Measurements from ENCODE around the gene PLAGL1.
A peak's percentile ranks its signal among the peaks of the same experiment; 100 is the strongest.
"Not testable (repeated sequence)": the region's sequence is repeated elsewhere in the genome, so short reads cannot be mapped to it uniquely, and the experiment has no call there.

The PLAGL1 gene

GRCh38 chr6:144008120-144008811 lies at the start of gene PLAGL1:
Gene PLAGL1, minus strand, starts transcription at chr6:144008259. Its CDS starts 60,123 bp downstream, at chr6:143948136.
- no peak for DNase-seq

GRCh38 chr6:144055121-144055931 lies 47.3 kb upstream of the PLAGL1 start:
- no peak for DNase-seq

- DNase-seq = no peak
These were observed 45.5 kb upstream of the PLAGL1 start for GRCh38 chr6:144053601-144054000.

GRCh38 chr6:144052488-144052887 lies 44.4 kb upstream of the PLAGL1 start:
- no peak for DNase-seq

- no peak for DNase-seq
These were observed 41.3 kb upstream of the PLAGL1 start for GRCh38 chr6:144049386-144049785.

- DNase-seq = no peak
These were observed 39.6 kb upstream of the PLAGL1 start for GRCh38 chr6:144047688-144048087.

GRCh38 chr6:144046672-144047071 lies 38.6 kb upstream of the PLAGL1 start:
- not testable (repeated sequence) for DNase-seq

GRCh38 chr6:144044989-144045388 lies 36.9 kb upstream of the PLAGL1 start:
- not testable (repeated sequence) for DNase-seq

- DNase-seq = no peak
These were observed 28.8 kb upstream of the PLAGL1 start for GRCh38 chr6:144036835-144037195.

GRCh38 chr6:144036064-144036834 lies 28.2 kb upstream of the PLAGL1 start:
- DNase-seq = no peak

- DNase-seq = no peak
These were observed 27.4 kb upstream of the PLAGL1 start for GRCh38 chr6:144035416-144035815.

GRCh38 chr6:144033816-144034735 lies 26.0 kb upstream of the PLAGL1 start:
- no peak for DNase-seq

GRCh38 chr6:144029452-144029851 lies 21.4 kb upstream of the PLAGL1 start:
- DNase-seq = no peak

- no peak for DNase-seq
These were observed 20.0 kb upstream of the PLAGL1 start for GRCh38 chr6:144027932-144028587.

GRCh38 chr6:144023216-144023615 lies 15.2 kb upstream of the PLAGL1 start:
- no peak for DNase-seq

- DNase-seq = no peak
These were observed 11.9 kb upstream of the PLAGL1 start for GRCh38 chr6:144019929-144020328.

- no peak for DNase-seq
These were observed 9.4 kb upstream of the PLAGL1 start for GRCh38 chr6:144017166-144018094.

GRCh38 chr6:144013486-144013909 lies 5.4 kb upstream of the PLAGL1 start:
- DNase-seq = peak; percentile 29

- DNase-seq = no peak
These were observed 4.5 kb upstream of the PLAGL1 start for GRCh38 chr6:144012534-144012933.

GRCh38 chr6:144009628-144010027 lies 1.6 kb upstream of the PLAGL1 start:
- DNase-seq = not testable (repeated sequence)

- no peak for DNase-seq
These were observed 787 bp upstream of the PLAGL1 start for GRCh38 chr6:144008846-144009245.

Data from NCI-H2029 treated with DMSO at 0.1 percent for 48 hours (cell line).